Upper lobe of right lung (tissue), 1 donor: ENCODE measurements around the gene DPT. TPM values are rescaled to one million over a fixed set of nuclear protein-coding genes. Genes with fewer than 3 reads are reported as not detected.

Experiments used
- ATAC-seq: fragments of 200-7000 bp; cut with Tn5 transposase; one replicate; pipeline ENCODE4 v1.9.1; 2020; ENCODE audit warnings: mild to moderate bottlenecking, moderate library complexity
- DNase-seq: peaks from one replicate; pipeline ENCODE4 v3.0.0-alpha.2; 2020
- H3K27ac ChIP-seq: fragments of 200-600 bp; one replicate; pipeline ENCODE4 v1.8.0; 2022
- H3K27me3 ChIP-seq: fragments of 200-600 bp; one replicate; pipeline ENCODE4 v1.8.0; 2022; ENCODE audit warnings: mild to moderate bottlenecking
- H3K36me3 ChIP-seq: fragments of 200-600 bp; one replicate; pipeline ENCODE4 v1.8.0; 2022
- H3K4me1 ChIP-seq: fragments of 200-600 bp; one replicate; pipeline ENCODE4 v1.8.0; 2022
- H3K4me3 ChIP-seq: fragments of 200-600 bp; one replicate; pipeline ENCODE4 v1.8.0; 2022; ENCODE audit warnings: mild to moderate bottlenecking
- H3K9me3 ChIP-seq: fragments of 200-600 bp; one replicate; pipeline ENCODE4 v1.8.0; 2022
- intact Hi-C: fragments of 100-400 bp; cut with DNase I; formaldehyde crosslinking; loops from one replicate; pipeline ENCODE4 v1.11.0; 2022
- total RNA-seq: library from RNA; stranded (reverse); fragmentation: NEBNext Ultra II Directional; extraction: Animal tissue kit (Norgen Biotek cat#: 25700); gene quantifications from one replicate; pipeline ENCODE4 v1.2.1, GENCODE V29; 2021
- TF ChIP-seq, protein P1 (sequence below): fragments of 200-600 bp; IDR thresholded peaks from one replicate; pipeline ENCODE4 v1.8.0; 2022; ENCODE audit warnings: antibody characterized with exemption
- donor health status: DM: no; HTN: yes; CAD: no; lungs with severe emphysema.

DPT gene
- total RNA-seq, 1 donor from 2014 or later, result 44.7 TPM

DNA sequence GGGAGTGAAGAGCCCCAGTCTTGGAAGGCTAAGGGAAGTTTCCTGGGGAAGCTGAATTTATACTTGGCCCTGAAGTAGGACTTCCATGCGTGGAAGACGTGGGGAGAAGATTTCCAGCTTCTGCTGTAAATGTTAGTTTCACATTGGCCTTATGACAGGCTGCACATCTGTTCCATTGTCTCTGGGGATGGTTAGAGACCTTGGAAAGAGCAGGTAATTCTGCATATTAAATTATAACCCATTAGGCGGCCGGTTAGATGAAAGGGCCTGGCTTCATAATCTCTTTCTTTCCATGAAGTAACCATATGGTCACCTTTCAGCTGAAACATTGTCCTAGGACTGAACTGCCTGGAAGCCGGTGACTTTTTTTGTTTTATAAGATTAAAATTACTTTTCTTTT lies 37.5 kb downstream of the DPT start:
- no peak overlapping the region for H3K27ac ChIP-seq

DNA sequence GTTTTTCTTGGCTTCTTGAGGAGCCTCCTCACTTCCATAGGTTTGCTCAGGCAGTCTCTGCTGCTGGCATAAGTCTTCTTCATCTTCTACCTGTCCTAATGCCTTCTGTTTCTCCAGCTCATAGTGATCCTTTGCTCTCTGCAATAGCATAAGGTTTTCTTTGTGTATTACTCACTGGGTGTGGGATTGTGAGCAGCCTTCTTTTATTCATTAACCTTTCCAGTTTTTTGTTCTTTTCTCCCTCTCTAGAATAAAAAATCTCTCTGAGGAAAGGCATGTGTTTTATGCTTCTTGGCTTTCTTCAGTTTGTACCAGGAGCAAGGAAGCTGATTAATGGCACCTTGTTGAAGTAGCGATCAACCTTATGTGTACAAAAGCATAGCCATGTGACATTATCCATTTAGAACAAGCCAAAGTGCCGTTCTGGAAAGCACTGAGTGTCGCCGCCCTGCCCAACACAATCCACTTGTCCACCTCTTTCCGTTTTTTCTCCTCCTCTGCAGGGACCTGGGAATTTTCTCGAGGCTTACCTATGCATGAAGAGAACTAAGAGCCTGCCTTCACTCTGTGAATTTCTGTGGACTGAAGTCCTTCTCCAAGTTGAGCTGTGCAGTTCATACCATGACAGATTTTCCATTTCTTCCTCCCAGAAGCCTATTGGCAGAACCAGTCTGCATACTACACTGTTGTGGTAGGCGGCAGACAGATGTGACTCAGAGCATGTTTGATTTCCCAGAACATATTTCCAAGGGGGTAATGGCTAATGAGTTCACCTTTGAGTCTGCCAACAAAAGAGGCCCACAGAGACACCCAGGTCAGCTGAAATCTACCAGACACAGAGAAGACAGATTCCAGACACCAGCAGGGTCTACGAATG lies 39.0 kb downstream of the DPT start:
- Histone ChIP-seq H3K4me1 (no peaks in the 10 kb centered on the region), H3K36me3 (no peaks in the 10 kb centered on the region), H3K9me3 (no peaks in the 10 kb centered on the region), H3K27me3 (no peaks in the 10 kb centered on the region), H3K4me3 (no peak overlapping the region), H3K27ac (no peak overlapping the region)
- intact Hi-C loops, result no loop called here
- ATAC-seq (peak; percentile 61), DNase-seq (no peak)
- TF ChIP-seq, protein P1, sequence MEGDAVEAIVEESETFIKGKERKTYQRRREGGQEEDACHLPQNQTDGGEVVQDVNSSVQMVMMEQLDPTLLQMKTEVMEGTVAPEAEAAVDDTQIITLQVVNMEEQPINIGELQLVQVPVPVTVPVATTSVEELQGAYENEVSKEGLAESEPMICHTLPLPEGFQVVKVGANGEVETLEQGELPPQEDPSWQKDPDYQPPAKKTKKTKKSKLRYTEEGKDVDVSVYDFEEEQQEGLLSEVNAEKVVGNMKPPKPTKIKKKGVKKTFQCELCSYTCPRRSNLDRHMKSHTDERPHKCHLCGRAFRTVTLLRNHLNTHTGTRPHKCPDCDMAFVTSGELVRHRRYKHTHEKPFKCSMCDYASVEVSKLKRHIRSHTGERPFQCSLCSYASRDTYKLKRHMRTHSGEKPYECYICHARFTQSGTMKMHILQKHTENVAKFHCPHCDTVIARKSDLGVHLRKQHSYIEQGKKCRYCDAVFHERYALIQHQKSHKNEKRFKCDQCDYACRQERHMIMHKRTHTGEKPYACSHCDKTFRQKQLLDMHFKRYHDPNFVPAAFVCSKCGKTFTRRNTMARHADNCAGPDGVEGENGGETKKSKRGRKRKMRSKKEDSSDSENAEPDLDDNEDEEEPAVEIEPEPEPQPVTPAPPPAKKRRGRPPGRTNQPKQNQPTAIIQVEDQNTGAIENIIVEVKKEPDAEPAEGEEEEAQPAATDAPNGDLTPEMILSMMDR, result no peak

More for the DNA sequence above, 37.5 kb downstream of the DPT start:
- TF ChIP-seq, protein P1, result no peak
- intact Hi-C loops, result no loop called here
- H3K36me3 ChIP-seq, result no peaks in the 10 kb centered on the region
- ATAC-seq, result no peak
- H3K27me3 ChIP-seq, result no peaks in the 10 kb centered on the region
- no peaks in the 10 kb centered on the region for H3K9me3 ChIP-seq
- no peak for DNase-seq
- no peak overlapping the region for H3K4me3 ChIP-seq
- H3K4me1 ChIP-seq, result no peaks in the 10 kb centered on the region

DNA sequence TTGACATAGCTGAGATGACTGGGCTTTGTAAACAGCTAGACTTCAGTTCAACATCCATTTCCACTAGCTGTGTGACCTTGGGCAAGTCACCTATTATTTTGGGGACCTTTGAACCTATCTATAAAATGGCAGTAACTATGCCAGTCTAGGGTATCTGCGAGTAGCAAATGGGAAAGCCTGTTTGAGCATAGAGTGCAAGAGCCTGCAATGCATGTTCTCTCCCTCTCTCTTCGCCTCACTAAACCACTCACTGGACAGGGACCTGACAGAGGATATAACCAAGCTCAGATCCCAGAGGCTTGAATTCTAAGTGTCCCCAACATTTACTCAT lies 39.7 kb downstream of the DPT start:
- Histone ChIP-seq H3K4me3 (no peak overlapping the region), H3K27ac (no peak overlapping the region), H3K4me1 (no peaks in the 10 kb centered on the region), H3K36me3 (no peaks in the 10 kb centered on the region), H3K27me3 (no peaks in the 10 kb centered on the region), H3K9me3 (no peaks in the 10 kb centered on the region)
- DNase-seq (no peak), ATAC-seq (no peak)
- TF ChIP-seq, protein P1, result no peak
- intact Hi-C loops, result no loop called here

DNA sequence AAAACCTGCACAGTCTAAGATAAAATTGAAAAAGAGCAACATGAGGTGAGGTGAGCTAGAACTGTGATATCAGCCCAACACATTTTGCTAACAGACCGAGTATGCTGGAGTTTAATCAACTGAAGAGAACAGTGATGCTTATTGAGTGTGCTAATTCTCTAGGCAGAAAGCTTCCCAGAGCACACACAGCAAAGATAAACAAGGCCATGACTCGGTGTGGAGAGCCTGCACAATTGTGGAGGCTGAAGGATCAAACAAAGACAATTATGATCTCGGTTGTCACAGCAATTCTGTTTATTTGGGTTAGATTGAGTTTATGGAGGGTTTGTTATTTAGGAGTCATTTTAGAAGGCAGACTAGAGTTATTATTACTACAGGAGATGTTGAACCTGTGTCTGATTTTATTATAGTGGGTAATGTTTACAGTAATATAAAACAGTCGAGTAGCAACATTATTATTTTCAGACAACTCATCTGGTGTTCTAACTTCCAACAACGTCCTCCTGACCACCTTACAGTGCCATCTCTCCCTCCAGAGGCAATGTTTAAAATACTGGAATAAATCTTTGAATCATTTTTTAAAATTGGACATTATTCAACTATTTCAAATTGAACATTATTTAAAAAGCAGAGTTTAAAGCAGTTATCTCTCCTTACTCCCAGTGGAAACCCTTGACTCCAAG lies 40.2 kb downstream of the DPT start:
- no peaks in the 10 kb centered on the region for H3K27me3 ChIP-seq
- DNase-seq, result no peak
- no peaks in the 10 kb centered on the region for H3K4me1 ChIP-seq
- intact Hi-C loops, result no loop called here
- H3K9me3 ChIP-seq, result no peaks in the 10 kb centered on the region
- ATAC-seq, result no peak
- H3K36me3 ChIP-seq, result no peaks in the 10 kb centered on the region
- no peak overlapping the region for H3K27ac ChIP-seq
- H3K4me3 ChIP-seq, result no peak overlapping the region
- TF ChIP-seq, protein P1, result no peak

DNA sequence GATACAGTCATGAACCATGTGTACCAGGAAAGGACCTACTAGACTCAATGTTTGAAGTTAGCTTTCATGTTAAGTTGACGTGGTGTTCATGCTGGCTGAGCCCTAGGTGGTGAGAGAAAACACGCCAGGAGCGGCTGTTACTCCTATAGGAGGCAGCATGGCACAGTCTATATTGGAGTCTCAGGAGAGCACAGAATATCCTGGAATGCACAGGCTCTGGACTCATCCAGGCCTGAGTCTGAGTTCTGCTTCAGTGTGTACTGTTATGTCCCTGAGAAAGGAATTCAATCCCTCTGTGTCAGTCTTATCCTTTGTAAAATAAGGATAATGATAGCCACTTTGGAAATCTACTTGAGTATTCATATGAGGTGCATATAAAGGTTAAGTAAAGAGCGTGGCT lies 41.2 kb downstream of the DPT start:
- Histone ChIP-seq H3K27ac (no peak overlapping the region), H3K9me3 (no peaks in the 10 kb centered on the region), H3K27me3 (no peaks in the 10 kb centered on the region), H3K4me3 (no peak overlapping the region), H3K36me3 (no peaks in the 10 kb centered on the region), H3K4me1 (no peaks in the 10 kb centered on the region)
- intact Hi-C loops, result no loop called here
- TF ChIP-seq, protein P1, result no peak
- no peak for DNase-seq
- ATAC-seq, result no peak
